Esophagus squamous epithelium (tissue), 4 donors: ENCODE data around the gene RNF217.

Experiments
- CTCF ChIP-seq, 6 experiments: fragments of 450-650 bp in 4 of 6; fragments of 200-600 bp in 2 of 6; sonication (generic) in 2 of 6; IDR thresholded peaks; one replicate each; pipeline ENCODE4 v1.5.1; 2016 to 2019; ENCODE audit warnings: antibody characterized with exemption in 6 of 6, mild to moderate bottlenecking in 4 of 6, moderate library complexity in 4 of 6
- POLR2A ChIP-seq, 4 donors: fragments of 450-650 bp; IDR thresholded peaks; one replicate each; pipeline ENCODE4 v1.6.1; 2017; ENCODE audit warnings: antibody characterized with exemption in 4 of 4, mild to moderate bottlenecking in 4 of 4, moderate library complexity in 3 of 4

GRCh38 chr6:124968401-124968800 is 6.2 kb downstream of the RNF217 start:
- TF ChIP-seq CTCF (IDR thresholded peaks at IDR 0.05) (no peak), POLR2A (IDR thresholded peaks at IDR 0.05) (no peak)
